Type B pancreatic cell (in vitro differentiated cells): ENCODE results near the gene GPX8. TPM values are rescaled to one million over a fixed set of nuclear protein-coding genes. Genes with fewer than 3 reads are reported as not detected.

Source experiments
- DNase-seq: peaks from one replicate; pipeline ENCODE4 v3.0.0; 2021; ENCODE audit warnings: mixed read lengths; ENCODE audit not compliant: unreplicated experiment; ENCODE audit errors: extremely low spot score
- H3K27ac Mint-ChIP-seq: 2 replicates; pipeline ENCODE4 v1.8.0; 2021; ENCODE audit warnings: mild to moderate bottlenecking, mixed read lengths
- H3K27me3 Mint-ChIP-seq: 2 replicates; pipeline ENCODE4 v1.8.0; 2021; ENCODE audit warnings: mixed read lengths
- H3K36me3 Mint-ChIP-seq: 2 replicates; pipeline ENCODE4 v1.8.0; 2021; ENCODE audit warnings: mixed read lengths
- H3K4me1 Mint-ChIP-seq: one replicate; pipeline ENCODE4 v1.8.0; 2021; ENCODE audit warnings: mixed read lengths; ENCODE audit not compliant: unreplicated experiment
- H3K4me3 Mint-ChIP-seq: 2 replicates; pipeline ENCODE4 v1.8.0; 2021; ENCODE audit warnings: mild to moderate bottlenecking, mixed read lengths
- H3K9me3 Mint-ChIP-seq: 2 replicates; pipeline ENCODE4 v1.8.0; 2021; ENCODE audit warnings: mixed read lengths
- CTCF ChIP-seq: fragments of 200-600 bp; sonication (generic); conservative IDR thresholded peaks from 2 replicates; pipeline ENCODE4 v1.5.0; 2021; ENCODE audit warnings: antibody characterized with exemption, mild to moderate bottlenecking
- total RNA-seq: library from RNA; stranded (reverse); gene quantifications from 2 replicates; pipeline ENCODE4 v1.2.1, GENCODE V29; 2021; ENCODE audit warnings: low replicate concordance

The GPX8 gene
- total RNA-seq, 1 donor from 2014 or later, result 58.6 TPM

GRCh38 chr5:55173687-55174230 lies 13.8 kb downstream of the GPX8 start:
- peak overlapping the region; percentile 89 for H3K4me3 Mint-ChIP-seq
- no peak for DNase-seq
- H3K27ac Mint-ChIP-seq, result peak overlapping the region; percentile 63
- H3K9me3 Mint-ChIP-seq, result no peaks in the 10 kb centered on the region
- H3K36me3 Mint-ChIP-seq, result no peaks in the 10 kb centered on the region
- peaks cover 13% of the 10 kb centered on the region for H3K4me1 Mint-ChIP-seq
- no peak for TF ChIP-seq CTCF
- peaks cover 80% of the 10 kb centered on the region for H3K27me3 Mint-ChIP-seq

GRCh38 chr5:55175781-55176175 lies 15.8 kb downstream of the GPX8 start:
- no peak for TF ChIP-seq CTCF
- Mint-ChIP-seq H3K27me3 (peaks cover 89% of the 10 kb centered on the region), H3K36me3 (no peaks in the 10 kb centered on the region), H3K4me3 (peak overlapping the region; percentile 79), H3K4me1 (peaks cover 13% of the 10 kb centered on the region), H3K27ac (no peak overlapping the region), H3K9me3 (no peaks in the 10 kb centered on the region)
- no peak for DNase-seq

- Mint-ChIP-seq H3K4me1 (peaks cover 13% of the 10 kb centered on the region), H3K36me3 (no peaks in the 10 kb centered on the region), H3K27ac (no peak overlapping the region), H3K4me3 (peak overlapping the region; percentile 79), H3K9me3 (no peaks in the 10 kb centered on the region), H3K27me3 (peaks cover 94% of the 10 kb centered on the region)
- TF ChIP-seq CTCF, result peak; percentile 61
- DNase-seq, result no peak
Measured at GRCh38 chr5:55176176-55176818, 16.3 kb downstream of the GPX8 start.

- H3K9me3 Mint-ChIP-seq, result no peaks in the 10 kb centered on the region
- H3K4me3 Mint-ChIP-seq, result peak overlapping the region; percentile 79
Measured at GRCh38 chr5:55177078-55177477, 17.1 kb downstream of the GPX8 start.

GRCh38 chr5:55180016-55180415 lies 20.0 kb downstream of the GPX8 start:
- no peak for DNase-seq
- Mint-ChIP-seq H3K4me3 (no peak overlapping the region), H3K9me3 (no peaks in the 10 kb centered on the region), H3K27me3 (peaks cover 77% of the 10 kb centered on the region), H3K4me1 (peaks cover 8% of the 10 kb centered on the region), H3K36me3 (no peaks in the 10 kb centered on the region), H3K27ac (no peak overlapping the region)
- no peak for TF ChIP-seq CTCF

More at GRCh38 chr5:55177078-55177477, 17.1 kb downstream of the GPX8 start:
- peaks cover 97% of the 10 kb centered on the region for H3K27me3 Mint-ChIP-seq
- TF ChIP-seq CTCF, result no peak
- no peak overlapping the region for H3K27ac Mint-ChIP-seq
- H3K4me1 Mint-ChIP-seq, result peaks cover 13% of the 10 kb centered on the region
- no peaks in the 10 kb centered on the region for H3K36me3 Mint-ChIP-seq
- DNase-seq, result no peak
